GM12872 (cell line): Measurements from ENCODE around the gene ABCB4.

Experiments used
- TF ChIP-seq, protein P1 (sequence below): IDR thresholded peaks from 3 replicates; pipeline ENCODE4 v1.5.1; 2011; ENCODE audit warnings: low read depth, mild to moderate bottlenecking, low read length, moderate library complexity; ENCODE audit not compliant: insufficient read depth

Gene ABCB4

DNA sequence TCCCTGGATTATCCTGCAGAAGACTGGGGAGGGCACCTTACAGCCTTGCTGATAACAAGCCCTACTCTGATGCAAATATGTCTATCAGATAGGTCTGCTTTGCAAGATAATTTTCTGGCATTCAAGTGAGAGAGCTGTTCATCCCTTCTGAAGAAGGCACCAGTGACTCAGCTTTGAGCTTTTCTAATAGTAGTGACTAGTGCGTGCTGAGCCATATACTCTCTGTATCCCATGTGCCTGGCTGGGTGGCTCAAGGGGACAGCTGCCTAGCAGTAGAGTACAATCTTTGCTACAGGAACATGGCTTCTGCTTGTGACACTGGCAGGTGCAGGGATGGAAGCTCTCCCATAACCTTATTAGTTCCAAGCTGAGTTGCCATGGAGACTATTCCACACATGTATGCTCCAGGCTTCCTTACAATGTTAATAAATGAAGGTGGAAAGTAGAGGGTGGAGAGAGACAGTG lies 35.0 kb upstream of the ABCB4 start:
- TF ChIP-seq, protein P1, sequence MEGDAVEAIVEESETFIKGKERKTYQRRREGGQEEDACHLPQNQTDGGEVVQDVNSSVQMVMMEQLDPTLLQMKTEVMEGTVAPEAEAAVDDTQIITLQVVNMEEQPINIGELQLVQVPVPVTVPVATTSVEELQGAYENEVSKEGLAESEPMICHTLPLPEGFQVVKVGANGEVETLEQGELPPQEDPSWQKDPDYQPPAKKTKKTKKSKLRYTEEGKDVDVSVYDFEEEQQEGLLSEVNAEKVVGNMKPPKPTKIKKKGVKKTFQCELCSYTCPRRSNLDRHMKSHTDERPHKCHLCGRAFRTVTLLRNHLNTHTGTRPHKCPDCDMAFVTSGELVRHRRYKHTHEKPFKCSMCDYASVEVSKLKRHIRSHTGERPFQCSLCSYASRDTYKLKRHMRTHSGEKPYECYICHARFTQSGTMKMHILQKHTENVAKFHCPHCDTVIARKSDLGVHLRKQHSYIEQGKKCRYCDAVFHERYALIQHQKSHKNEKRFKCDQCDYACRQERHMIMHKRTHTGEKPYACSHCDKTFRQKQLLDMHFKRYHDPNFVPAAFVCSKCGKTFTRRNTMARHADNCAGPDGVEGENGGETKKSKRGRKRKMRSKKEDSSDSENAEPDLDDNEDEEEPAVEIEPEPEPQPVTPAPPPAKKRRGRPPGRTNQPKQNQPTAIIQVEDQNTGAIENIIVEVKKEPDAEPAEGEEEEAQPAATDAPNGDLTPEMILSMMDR: no peak

DNA sequence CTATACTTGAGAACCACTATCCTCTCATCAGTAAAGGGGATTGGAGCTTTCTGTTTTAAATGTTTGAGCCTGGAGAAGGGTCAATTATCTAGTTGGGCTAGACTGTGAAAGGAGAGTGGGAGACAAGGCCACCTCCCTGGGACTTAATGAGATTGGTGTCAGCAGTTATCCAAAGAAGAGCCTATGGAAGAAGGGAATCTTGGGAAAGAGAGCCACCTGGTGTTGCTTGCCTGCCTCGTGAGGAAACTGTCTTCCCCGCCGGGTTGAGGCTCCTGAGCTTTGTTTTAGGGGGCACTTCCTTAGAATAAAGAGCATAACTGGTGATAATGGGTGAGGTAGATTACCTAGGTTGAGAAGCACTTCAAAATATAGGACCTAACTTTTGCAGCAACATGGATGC lies 32.0 kb upstream of the ABCB4 start:
- TF ChIP-seq, protein P1: no peak

DNA sequence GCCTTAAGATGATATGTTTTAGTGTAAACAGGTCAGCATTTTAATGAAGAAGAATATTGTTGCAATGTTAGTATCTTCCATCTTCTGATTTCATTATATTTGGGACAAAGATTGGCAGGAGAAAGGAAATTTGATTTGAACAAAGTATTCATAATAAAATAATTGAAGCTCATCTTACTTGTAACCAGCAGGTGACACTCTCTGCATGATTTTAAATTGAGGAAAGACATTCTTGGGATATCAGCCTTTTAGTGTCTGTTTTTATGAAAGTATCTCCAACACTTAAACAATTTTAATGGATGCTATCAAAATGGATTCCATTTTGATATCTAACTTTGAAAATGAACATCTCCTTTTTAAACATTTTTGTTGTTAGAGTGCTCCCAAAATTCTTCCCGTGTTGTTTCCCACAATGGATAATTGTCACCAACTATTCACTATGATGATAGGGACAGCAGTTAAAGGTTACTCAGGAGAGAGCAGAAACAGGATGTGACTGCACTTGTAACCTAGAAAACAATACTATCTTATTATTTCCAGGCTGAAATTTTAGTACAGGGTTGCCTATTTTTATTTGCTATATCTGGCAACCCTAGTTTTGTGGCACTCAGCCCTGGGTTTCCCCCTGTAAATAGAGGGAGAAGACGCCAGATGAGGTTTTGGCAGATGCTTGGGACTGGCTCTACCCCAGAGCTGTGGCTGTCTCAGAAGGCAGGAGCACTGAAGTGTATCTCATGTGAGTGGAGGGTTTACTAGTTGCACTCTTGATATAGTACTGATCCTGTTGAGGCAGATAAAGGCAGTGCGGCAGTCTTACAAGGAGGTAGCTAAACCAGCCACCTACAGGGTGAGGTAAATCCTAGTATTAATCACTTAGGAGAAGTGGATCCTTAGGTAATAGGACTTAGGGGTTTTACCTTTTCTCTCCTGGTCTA lies 31.0 kb upstream of the ABCB4 start:
- TF ChIP-seq, protein P1: peak; percentile 33; the same call in 2 of the 3 replicates

DNA sequence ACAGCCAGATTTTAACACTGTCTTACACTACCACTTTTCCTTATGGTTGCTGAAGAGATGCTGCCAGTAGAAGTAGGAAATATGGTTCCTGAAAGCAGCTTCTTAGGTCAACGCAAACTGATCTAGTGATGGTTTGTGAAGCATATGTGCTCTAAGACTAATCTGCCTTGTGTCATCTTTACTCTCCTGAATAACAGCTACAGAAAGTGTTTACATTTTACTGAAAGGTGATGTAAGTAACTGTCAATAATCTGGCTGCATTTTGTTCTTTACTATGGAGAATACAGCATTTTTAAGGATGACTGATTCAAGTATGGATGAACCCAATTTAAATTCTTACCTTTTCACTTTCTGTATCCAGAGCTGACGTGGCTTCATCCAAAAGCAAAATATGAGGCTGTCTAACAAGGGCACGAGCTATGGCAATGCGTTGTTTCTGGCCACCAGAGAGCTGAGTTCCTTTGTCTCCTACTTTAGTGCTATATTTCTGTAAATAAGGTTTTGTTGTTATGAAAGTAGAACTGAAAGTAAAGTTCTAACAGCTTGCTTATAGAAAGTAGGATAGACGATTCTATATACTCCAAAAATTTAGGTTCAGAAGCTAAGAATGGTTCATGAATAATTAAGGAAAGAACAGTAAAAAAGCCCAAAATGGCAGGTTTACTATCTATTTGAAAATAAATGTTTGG lies 30.2 kb upstream of the ABCB4 start:
- TF ChIP-seq, protein P1: no peak

DNA sequence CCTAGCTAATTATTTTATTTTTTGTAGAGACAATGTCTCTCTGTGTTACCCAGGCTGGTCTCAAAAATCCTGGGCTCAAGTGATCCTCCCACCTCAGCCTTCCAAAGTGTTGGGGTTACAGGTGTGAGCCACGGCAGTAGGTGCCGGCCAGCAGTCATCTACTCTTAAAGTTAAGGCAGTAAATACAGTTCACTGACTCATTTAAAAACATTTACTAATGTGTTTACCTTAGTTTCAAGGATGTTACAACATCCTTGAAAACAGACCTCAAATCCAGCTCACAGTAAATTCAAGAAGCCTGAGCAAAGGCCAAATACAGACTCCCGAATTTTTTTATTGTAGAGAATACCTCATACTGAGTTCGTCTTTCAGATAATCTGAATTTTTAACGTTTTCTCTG lies 29.6 kb upstream of the ABCB4 start:
- TF ChIP-seq, protein P1: no peak

DNA sequence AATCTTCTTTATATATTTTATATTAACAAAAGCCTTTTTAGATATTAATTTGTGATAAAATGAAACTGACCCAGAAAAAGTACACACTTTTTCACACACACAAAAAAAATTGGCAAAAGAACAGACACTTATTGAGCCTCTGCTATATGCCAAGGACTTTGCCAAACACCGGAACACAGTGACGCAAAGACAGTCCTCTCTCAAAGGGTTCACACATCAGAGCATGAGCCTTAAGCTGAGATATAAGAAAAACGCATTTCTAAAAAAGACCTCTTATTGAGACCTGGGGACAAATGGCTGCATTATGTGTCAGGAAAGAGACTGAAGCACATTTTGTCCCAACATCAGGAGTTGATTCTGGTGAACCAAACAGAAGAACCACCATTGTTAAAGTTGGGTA lies 24.0 kb upstream of the ABCB4 start:
- TF ChIP-seq, protein P1: no peak

DNA sequence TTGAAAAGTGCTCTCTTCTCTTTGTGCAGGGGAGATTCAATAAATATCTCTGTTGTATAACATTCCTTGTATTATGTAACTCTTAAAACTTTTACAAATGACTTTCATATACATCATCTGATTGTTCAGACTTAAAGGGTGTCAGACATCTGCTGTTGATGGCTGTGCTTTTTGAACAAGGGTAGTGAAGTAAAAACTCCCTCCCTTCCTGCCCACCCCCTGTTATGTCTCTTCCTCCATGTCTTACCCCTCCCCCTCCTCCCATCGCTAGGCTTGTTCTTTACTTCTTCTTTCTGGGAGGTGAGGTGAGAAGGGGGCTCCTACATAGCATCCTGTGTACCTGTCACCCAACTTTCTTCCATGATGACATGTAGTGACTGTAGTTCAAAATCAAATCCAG lies 23.4 kb upstream of the ABCB4 start:
- TF ChIP-seq, protein P1: no peak
